HG03097 (cell line): ENCODE results near the gene KLHL26.

Source experiments
- ATAC-seq: cut with Tn5 transposase; IDR thresholded peaks from one replicate; pipeline ENCODE4 v1.9.1; 2021; ENCODE audit not compliant: unreplicated experiment, low FRiP score

Gene KLHL26

DNA sequence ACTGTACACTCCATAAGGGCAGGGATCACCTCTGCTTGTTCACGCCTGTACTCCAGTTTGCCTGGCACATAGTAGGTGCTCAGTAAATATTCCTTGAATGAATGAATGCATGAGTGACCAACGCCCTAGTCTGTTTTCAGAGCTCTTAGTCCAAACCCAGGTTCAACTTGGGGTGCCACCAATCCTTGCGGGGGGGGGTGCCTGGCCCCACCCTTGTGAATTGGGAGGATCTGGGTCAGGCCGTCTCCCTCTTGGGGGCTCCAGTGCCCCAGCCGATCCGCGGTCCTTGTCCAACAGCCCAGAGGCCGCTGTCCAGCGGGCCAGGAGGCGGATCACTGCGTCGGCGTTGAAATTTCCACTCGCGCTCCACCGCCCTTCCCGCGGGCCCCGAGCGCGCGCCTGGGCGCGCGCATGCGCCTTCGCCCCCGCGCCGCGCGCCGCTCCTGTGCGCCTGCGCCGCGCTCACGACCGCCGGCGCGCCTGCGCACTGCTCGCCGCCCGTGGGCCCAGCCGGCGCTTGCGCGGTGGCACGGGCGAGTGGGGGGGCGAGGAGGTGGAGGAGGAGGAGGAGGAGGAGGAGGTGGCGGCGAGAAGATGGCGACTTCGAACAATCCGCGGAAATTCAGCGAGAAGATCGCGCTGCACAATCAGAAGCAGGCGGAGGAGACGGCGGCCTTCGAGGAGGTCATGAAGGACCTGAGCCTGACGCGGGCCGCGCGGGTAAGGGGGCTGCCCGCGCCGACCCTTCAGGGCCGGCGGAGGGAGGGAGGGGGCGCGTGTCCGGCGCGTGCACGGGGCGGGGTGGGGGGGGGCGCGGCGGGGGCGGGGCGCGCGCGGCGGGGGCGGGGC lies 46.5 kb downstream of the KLHL26 start, which contains the start of gene CRTC1:
Gene CRTC1 (plus strand): TSS at position 572 of the 849 bp plus-strand sequence. CDS start 23 bp downstream, at position 595.
- ATAC-seq: peak; percentile 73

DNA sequence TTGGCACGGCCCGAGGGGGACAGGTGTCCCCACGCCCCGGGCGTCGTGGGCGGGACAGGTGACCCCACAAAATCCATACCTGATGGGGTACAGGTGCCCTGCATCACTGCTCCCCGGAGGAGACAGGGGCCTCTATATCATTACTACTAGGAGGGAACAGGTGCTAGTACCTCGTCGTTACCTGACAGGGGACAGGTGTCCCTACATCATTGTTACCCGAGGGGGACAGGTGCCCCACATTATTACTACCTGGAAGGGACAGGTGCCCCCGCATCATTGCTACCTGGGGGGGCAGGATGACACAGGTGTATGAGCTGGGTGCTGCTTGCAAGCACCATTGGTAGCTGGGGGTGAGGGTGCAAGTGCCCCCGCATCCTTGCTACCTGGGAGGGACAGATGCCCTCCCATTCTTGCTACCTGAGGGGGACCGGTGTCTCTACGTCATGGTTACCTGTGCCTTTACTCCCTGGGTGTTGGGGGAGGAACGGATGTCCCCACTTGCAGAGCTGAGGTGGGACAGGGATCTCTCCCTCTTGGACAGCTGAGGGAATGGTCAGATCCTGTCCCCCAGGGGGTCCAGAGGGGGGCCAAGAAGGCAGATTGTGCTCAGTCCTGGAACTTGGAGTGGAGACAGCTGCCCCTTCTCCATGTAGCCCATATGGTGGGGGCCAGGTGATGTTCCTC lies 47.3 kb downstream of the KLHL26 start:
- ATAC-seq: peak; percentile 20

DNA sequence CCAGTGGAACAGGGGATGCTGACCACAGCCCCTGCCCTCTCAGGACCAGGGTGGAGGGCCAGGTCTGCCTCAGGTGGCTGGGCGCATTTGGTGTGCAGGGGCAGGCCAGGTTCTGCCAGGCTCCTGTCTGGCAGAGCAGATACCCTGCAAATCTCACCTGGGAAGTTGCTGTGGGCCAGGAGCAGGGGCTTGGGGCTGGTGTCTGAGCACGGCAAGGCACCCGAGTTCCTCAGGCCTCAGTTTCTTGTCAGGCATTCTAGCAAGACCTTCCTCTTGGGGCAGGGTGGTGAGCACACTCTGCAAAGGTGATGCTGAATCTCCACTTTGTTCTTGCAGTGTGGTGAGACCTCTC lies 47.8 kb downstream of the KLHL26 start:
- no peak for ATAC-seq

DNA sequence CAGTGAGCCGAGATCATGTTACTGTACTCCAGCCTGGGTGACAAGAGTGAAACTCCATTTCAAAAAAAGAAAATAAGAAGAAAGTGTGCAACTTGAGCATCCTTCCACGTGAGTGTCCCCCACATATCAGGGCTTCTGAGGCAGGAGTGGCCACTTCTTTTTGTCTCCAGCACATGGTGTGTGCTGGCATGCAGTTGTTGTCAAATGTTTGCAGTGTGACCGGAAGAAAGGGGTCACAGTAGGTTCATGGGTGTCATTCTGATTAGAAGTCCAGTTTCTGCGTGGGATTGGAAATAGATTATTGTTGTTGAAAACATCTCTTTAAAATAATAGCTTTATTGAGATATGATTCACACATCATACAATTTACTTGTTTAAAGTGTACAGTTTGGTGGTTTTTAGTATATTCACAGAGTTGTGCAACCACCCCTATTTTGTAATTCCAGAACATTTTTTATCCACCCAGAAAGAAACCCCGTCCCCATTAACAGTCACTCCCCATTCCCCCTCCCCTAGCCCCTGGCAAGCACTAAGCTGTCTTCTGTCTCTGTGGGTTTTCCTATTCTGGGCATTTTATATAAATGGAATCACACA lies 48.9 kb downstream of the KLHL26 start:
- no peak for ATAC-seq

- no peak for ATAC-seq
Observed at GRCh38 chr19:18687740-18688465, 51.1 kb downstream of the KLHL26 start.

DNA sequence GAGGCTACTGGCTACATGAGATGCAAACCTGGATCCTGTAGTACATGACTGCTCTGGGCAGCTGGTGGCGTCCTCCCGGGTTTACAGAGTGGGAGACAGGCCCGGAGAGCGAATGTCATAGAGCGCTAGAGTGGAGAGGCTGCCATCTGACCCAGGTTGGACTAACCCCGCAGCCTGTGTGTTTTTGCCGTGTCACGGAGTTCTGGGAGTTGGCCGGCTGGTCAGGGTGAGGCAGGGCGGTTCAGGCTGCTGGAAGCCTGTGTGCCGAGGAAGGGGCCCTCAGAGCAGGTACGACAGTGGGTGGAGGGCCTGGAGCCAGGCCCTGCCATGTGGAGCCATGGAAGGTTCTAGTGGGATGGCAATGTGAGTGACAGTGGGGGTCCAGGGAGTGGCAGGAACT lies 59.2 kb downstream of the KLHL26 start:
- ATAC-seq: no peak

DNA sequence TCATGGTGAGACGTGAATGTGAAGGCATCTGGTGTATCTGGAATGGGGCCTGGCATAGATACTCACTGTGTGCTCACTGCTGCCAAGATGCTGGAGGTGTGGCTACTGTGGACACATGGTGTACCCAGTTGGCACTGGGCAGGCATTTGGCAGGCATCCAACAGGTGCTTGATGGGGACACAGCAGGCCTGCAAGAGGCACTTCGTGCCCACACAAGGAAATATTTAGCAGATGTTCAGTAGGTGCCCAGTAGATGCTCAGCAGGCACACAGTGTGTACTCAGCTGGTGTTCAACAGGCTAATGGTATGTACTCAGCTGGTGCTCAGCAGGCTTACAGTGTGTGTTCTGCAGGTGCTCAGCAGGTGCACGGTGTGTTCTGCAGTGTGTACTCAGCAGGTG lies 60.9 kb downstream of the KLHL26 start:
- ATAC-seq: no peak

- ATAC-seq: no peak
Observed at GRCh38 chr19:18698321-18699167, 61.7 kb downstream of the KLHL26 start.

DNA sequence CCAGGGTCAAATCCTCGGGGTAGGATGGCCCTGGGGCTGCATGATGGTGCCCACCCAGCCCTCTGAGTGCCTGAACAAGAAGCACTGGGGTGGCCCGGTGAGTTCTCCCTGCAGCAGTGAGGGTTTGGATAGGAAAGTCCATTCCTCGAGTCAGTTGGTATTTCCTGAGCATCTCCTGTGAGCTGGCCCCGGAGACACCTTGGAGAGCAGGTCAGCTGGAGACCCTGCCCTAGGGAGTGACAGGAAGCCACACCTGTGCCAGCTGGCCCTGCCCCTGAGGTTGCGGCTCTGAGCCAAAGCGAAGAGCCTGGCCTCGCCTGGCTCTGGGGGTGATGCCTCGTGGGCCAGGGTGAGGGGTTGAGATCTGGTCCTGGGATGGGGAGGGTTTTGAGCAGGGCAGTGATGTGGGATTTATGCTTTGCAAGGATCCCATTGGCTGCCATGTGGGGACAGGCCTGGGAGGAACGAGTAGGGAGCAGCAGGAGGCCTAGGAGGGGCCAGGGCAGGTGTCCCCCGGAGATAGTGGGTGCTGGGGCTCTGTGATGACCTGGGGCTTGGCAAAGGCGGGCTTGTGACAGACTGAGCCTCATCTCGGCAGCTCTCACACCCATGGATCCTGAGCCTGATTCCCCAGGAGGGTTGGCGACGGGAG lies 62.7 kb downstream of the KLHL26 start:
- ATAC-seq: no peak

- peak; percentile 51 for ATAC-seq
Observed at GRCh38 chr19:18700501-18701249, 63.8 kb downstream of the KLHL26 start.

GRCh38 chr19:18701250-18701608 lies 64.4 kb downstream of the KLHL26 start:
- ATAC-seq: peak; percentile 19

GRCh38 chr19:18704054-18704453 lies 67.2 kb downstream of the KLHL26 start:
- no peak for ATAC-seq

DNA sequence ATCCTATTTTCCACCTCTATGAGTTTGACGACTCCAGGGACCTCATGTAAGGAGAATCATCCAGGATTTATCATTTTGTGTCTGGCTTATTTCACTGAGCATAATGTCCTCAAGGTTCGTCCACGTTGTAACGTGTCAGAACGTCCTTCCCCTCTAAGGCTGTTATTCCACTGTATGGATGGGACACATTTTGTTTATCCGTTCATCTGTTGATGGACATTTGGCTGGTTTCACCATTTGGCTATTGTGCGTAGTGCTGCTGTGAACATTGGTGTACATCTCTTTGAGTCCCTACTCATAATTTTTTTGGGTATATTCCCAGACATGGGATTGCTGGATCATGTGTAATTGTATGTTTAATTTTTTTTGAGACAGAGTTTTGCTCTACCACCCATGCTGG lies 68.1 kb downstream of the KLHL26 start:
- ATAC-seq: no peak

- no peak for ATAC-seq
Observed at GRCh38 chr19:18708452-18709231, 71.8 kb downstream of the KLHL26 start.

- ATAC-seq: no peak
Observed at GRCh38 chr19:18709546-18709945, 72.7 kb downstream of the KLHL26 start.

DNA sequence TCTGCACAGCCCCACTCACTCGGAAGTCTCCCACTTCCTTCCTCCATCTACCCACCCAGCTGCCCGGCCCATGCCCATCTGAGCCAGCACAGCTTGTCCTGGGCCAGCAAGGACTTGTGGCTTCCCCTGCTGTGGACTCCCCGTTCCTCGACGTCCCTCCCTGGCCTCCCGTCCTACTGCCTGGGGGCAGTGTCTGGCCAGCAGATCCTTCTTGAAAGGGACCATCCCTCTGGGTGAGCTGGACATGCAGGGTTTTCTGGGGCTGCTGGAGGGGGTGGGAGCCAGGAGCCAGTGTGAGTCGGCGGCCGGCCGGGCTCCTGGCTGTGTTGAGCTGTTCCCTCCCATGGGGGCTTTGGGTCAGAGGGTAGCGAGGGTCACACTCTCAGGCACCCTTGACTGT lies 73.4 kb downstream of the KLHL26 start:
- ATAC-seq: no peak

GRCh38 chr19:18710996-18711751 lies 74.3 kb downstream of the KLHL26 start:
- ATAC-seq: no peak
